G401 (cell line): ENCODE data around the gene BIRC2. TPM values are rescaled to one million over a fixed set of nuclear protein-coding genes. Genes with fewer than 3 reads are reported as not detected.

Source experiments
- DNase-seq: peaks from one replicate; pipeline ENCODE4 v3.0.0-alpha.2; 2015; ENCODE audit warnings: low spot score
- in situ Hi-C: cut with HindIII; loops from 2 replicates; pipeline ENCODE4 v1.10.0; 2016; ENCODE audit warnings: low sequenced_read_pairs, mixed read lengths
- total RNA-seq: library from RNA; depleted of rRNA; stranded (reverse); fragments of >200 nt; shearing (Covaris generic); gene quantifications from 2 replicates; pipeline ENCODE4 v1.2.3, GENCODE V29; 2014

Gene BIRC2
- total RNA-seq, 1 experiment from 2014 or later = 105 TPM

GRCh38 chr11:102391549-102392237, 44.7 kb downstream of the BIRC2 start:
- in situ Hi-C loops = no loop called here
- DNase-seq = no peak

GRCh38 chr11:102393272-102393730, 46.3 kb downstream of the BIRC2 start:
- DNase-seq = no peak
- in situ Hi-C loops = no loop called here

GRCh38 chr11:102395720-102396393, 48.8 kb downstream of the BIRC2 start:
- DNase-seq = no peak
- in situ Hi-C loops = no loop called here

- in situ Hi-C loops = no loop called here
- DNase-seq = no peak
Observed at GRCh38 chr11:102396708-102397563, 49.9 kb downstream of the BIRC2 start.

- DNase-seq = no peak
- in situ Hi-C loops = no loop called here
Observed at GRCh38 chr11:102398297-102398696, 51.3 kb downstream of the BIRC2 start.

- in situ Hi-C loops = no loop called here
- no peak for DNase-seq
Observed at GRCh38 chr11:102399189-102399588, 52.2 kb downstream of the BIRC2 start.

GRCh38 chr11:102400603-102401002, 53.6 kb downstream of the BIRC2 start:
- no peak for DNase-seq
- in situ Hi-C loops = no loop called here

GRCh38 chr11:102401905-102402304, 54.9 kb downstream of the BIRC2 start:
- DNase-seq = no peak
- in situ Hi-C loops = no loop called here

- in situ Hi-C loops = no loop called here
- no peak for DNase-seq
Observed at GRCh38 chr11:102402548-102402947, 55.5 kb downstream of the BIRC2 start.

- in situ Hi-C loops = no loop called here
- no peak for DNase-seq
Observed at GRCh38 chr11:102405501-102405900, 58.5 kb downstream of the BIRC2 start.

- no peak for DNase-seq
- in situ Hi-C loops = no loop called here
Observed at GRCh38 chr11:102406099-102406498, 59.1 kb downstream of the BIRC2 start.

GRCh38 chr11:102407901-102408300, 60.9 kb downstream of the BIRC2 start:
- in situ Hi-C loops = no loop called here
- DNase-seq = no peak

- no peak for DNase-seq
- in situ Hi-C loops = no loop called here
Observed at GRCh38 chr11:102408339-102408738, 61.3 kb downstream of the BIRC2 start.

- no peak for DNase-seq
- in situ Hi-C loops = no loop called here
Observed at GRCh38 chr11:102410382-102410784, 63.4 kb downstream of the BIRC2 start.

- no peak for DNase-seq
- in situ Hi-C loops = no loop called here
Observed at GRCh38 chr11:102411142-102411541, 64.1 kb downstream of the BIRC2 start.

GRCh38 chr11:102413497-102413896, 66.5 kb downstream of the BIRC2 start:
- in situ Hi-C loops = no loop called here

GRCh38 chr11:102414559-102414958, 67.5 kb downstream of the BIRC2 start:
- DNase-seq = no peak
- in situ Hi-C loops = no loop called here

More at GRCh38 chr11:102413497-102413896, 66.5 kb downstream of the BIRC2 start:
- DNase-seq = no peak

- DNase-seq = no peak
- in situ Hi-C loops = no loop called here
Observed at GRCh38 chr11:102415304-102415916, 68.4 kb downstream of the BIRC2 start.

GRCh38 chr11:102416976-102417375, 70.0 kb downstream of the BIRC2 start:
- in situ Hi-C loops = no loop called here

More at GRCh38 chr11:102416976-102417375, 70.0 kb downstream of the BIRC2 start:
- DNase-seq = no peak
